SK-N-SH (cell line): ENCODE measurements around the gene DENND2A. TPM values are rescaled to one million over a fixed set of nuclear protein-coding genes. Genes with fewer than 3 reads are reported as not detected.

Source experiments
- CTCF ChIA-PET: fragments of 300-600, 350-600 bp; formaldehyde crosslinking; extraction: SDS; loops from one replicate; lab custom pipeline; 2021; lab: Yijun Ruan, JAX
- POLR2A ChIA-PET: fragments of 350-600 bp; sonication (Branson Sonifier 250); formaldehyde crosslinking; extraction: SDS; loops from one replicate; lab custom pipeline; 2020; ENCODE audit warnings: antibody characterized with exemption, inconsistent platforms; lab: Yijun Ruan, JAX
- DNase-seq: peaks from one replicate; pipeline ENCODE4 v3.0.0; 2012
- H2AFZ ChIP-seq: fragments of 200-600 bp; sonication (generic); 2 replicates; pipeline ENCODE4 v1.8.1; 2016; ENCODE audit warnings: antibody characterized with exemption, mild to moderate bottlenecking, low read depth
- H3F3A ChIP-seq: fragments of 200-600 bp; sonication (generic); replicated peaks from 2 replicates; pipeline ENCODE3; 2016; ENCODE audit warnings: antibody characterized with exemption, mild to moderate bottlenecking; ENCODE audit not compliant: insufficient read depth
- H3K27ac ChIP-seq, 2 experiments: fragments of 200-500 bp in 1 of 2; fragments of 200-600 bp in 1 of 2; sonication (Bioruptor generic) in 1 of 2; sonication (generic), shearing (Covaris generic) in 1 of 2; 2 replicates each; pipeline versions ENCODE4 v1.5.1 to v1.6.1; 2014 to 2016; ENCODE audit warnings: low read depth in 2 of 2, inconsistent platforms in 1 of 2, low read length in 1 of 2, mild to moderate bottlenecking in 1 of 2, mixed read lengths in 1 of 2
- H3K27me3 ChIP-seq: fragments of 200-600 bp; sonication (generic), shearing (Covaris generic); 2 replicates; pipeline ENCODE4 v1.6.1; 2016; ENCODE audit warnings: mixed run types; ENCODE audit not compliant: insufficient read depth
- H3K36me3 ChIP-seq, 2 experiments: fragments of 200-500 bp in 1 of 2; fragments of 200-600 bp in 1 of 2; sonication (Bioruptor generic) in 1 of 2; sonication (generic) in 1 of 2; replicated peaks in 1 of 2; 2 replicates each; pipeline versions ENCODE3 to v1.5.1; 2014 to 2016; ENCODE audit warnings: low read length in 1 of 2, mild to moderate bottlenecking in 1 of 2; ENCODE audit not compliant: insufficient read depth in 2 of 2, control insufficient read depth in 1 of 2
- H3K4me1 ChIP-seq, 2 experiments: fragments of 200-500 bp in 1 of 2; fragments of 200-600 bp in 1 of 2; sonication (Bioruptor generic) in 1 of 2; sonication (generic), shearing (Covaris generic) in 1 of 2; 2 replicates each; pipeline versions ENCODE4 v1.5.1 to v1.6.1; 2014 to 2016; ENCODE audit warnings: low read depth in 1 of 2, low read length in 1 of 2, mixed run types in 1 of 2; ENCODE audit not compliant: insufficient read depth in 2 of 2, control insufficient read depth in 1 of 2
- H3K4me2 ChIP-seq: fragments of 200-600 bp; sonication (generic), shearing (Covaris generic); 2 replicates; pipeline ENCODE4 v1.6.1; 2017; ENCODE audit warnings: mixed run types
- H3K4me3 ChIP-seq, 2 experiments: fragments of 200-500 bp in 1 of 2; fragments of 200-600 bp in 1 of 2; sonication (Bioruptor generic) in 1 of 2; sonication (generic), shearing (Covaris generic) in 1 of 2; 2 replicates each; pipeline versions ENCODE4 v1.5.1 to v1.8.1; 2014 to 2016; ENCODE audit warnings: low read depth in 2 of 2, inconsistent platforms in 1 of 2, low read length in 1 of 2, mild to moderate bottlenecking in 1 of 2, mixed read lengths in 1 of 2, moderate library complexity in 1 of 2
- H3K79me2 ChIP-seq: fragments of 200-600 bp; sonication (generic); 2 replicates; pipeline ENCODE4 v1.8.1; 2017; ENCODE audit warnings: mild to moderate bottlenecking; ENCODE audit not compliant: insufficient read depth
- H3K9ac ChIP-seq: fragments of 200-600 bp; sonication (generic); 2 replicates; pipeline ENCODE4 v1.6.1; 2017; ENCODE audit warnings: mixed run types
- H3K9me2 ChIP-seq: fragments of 200-600 bp; sonication (generic); 2 replicates; pipeline ENCODE4 v1.6.1; 2017; ENCODE audit warnings: mixed run types
- H3K9me3 ChIP-seq: fragments of 200-600 bp; sonication (generic); 2 replicates; pipeline ENCODE4 v1.6.1; 2017; ENCODE audit warnings: mixed run types, mild to moderate bottlenecking, moderate library complexity
- H4K20me1 ChIP-seq: fragments of 200-600 bp; sonication (generic); 2 replicates; pipeline ENCODE4 v1.6.1; 2017; ENCODE audit warnings: mild to moderate bottlenecking, mixed run types; ENCODE audit not compliant: insufficient read depth
- CHD2 ChIP-seq: fragments of 150-350 bp; IDR thresholded peaks from 2 replicates; pipeline ENCODE4 v1.6.1; 2018; ENCODE audit warnings: low read length; ENCODE audit not compliant: partially characterized antibody
- EP300 ChIP-seq, 2 experiments: IDR thresholded peaks; 2 replicates each; pipeline versions ENCODE4 v1.4.0 to v1.6.1; 2012; ENCODE audit warnings: borderline replicate concordance in 1 of 2, low read depth in 1 of 2, low read length in 1 of 2
- EZH2phosphoT487 ChIP-seq: fragments of 200-600 bp; sonication (generic); IDR thresholded peaks from 2 replicates; pipeline ENCODE4 v1.6.1; 2017; ENCODE audit warnings: low read depth, mixed run types, mild to moderate bottlenecking, antibody characterized with exemption, moderate library complexity, borderline replicate concordance
- FOSL2 ChIP-seq: IDR thresholded peaks from 2 replicates; pipeline ENCODE4 v1.4.0; 2012; ENCODE audit warnings: low read depth, mild to moderate bottlenecking, moderate library complexity, borderline replicate concordance
- JUND ChIP-seq: IDR thresholded peaks from 2 replicates; pipeline ENCODE4 v1.4.0; 2012
- MXI1 ChIP-seq: IDR thresholded peaks from 2 replicates; pipeline ENCODE4 v1.6.1; 2012; ENCODE audit warnings: mild to moderate bottlenecking, low read depth, low read length, improper control_type of control experiment
- NRF1 ChIP-seq: IDR thresholded peaks from 2 replicates; pipeline ENCODE4 v1.6.1; 2012; ENCODE audit warnings: low read depth, mild to moderate bottlenecking, low read length
- RAD21 ChIP-seq: IDR thresholded peaks from 2 replicates; pipeline ENCODE4 v1.6.1; 2012; ENCODE audit warnings: mild to moderate bottlenecking, low read length
- RCOR1 ChIP-seq: fragments of 150-350 bp; IDR thresholded peaks from 2 replicates; pipeline ENCODE4 v1.6.1; 2017; ENCODE audit warnings: antibody characterized with exemption, low read length
- RFX5 ChIP-seq: IDR thresholded peaks from 2 replicates; pipeline ENCODE4 v1.6.1; 2012; ENCODE audit warnings: mild to moderate bottlenecking, improper control_type of control experiment, low read length
- RXRA ChIP-seq: IDR thresholded peaks from 2 replicates; pipeline ENCODE4 v1.4.0; 2012; ENCODE audit warnings: low read depth, mild to moderate bottlenecking, borderline replicate concordance
- SIN3A ChIP-seq: IDR thresholded peaks from 2 replicates; pipeline ENCODE4 v1.6.1; 2012; ENCODE audit warnings: low read depth, mild to moderate bottlenecking, low read length, moderate library complexity, borderline replicate concordance
- SMC3 ChIP-seq: IDR thresholded peaks from 2 replicates; pipeline ENCODE4 v1.6.1; 2012; ENCODE audit warnings: low read depth, low read length, improper control_type of control experiment
- WGBS: methylation state at CpG from one replicate; pipeline ENCODE4 v1.1.6; 2017; ENCODE audit warnings: low lambda C conversion rate; 5-methylcytosine and 5-hydroxymethylcytosine counted together
- polyA plus RNA-seq, 3 experiments: library from polyadenylated mRNA; depleted of rRNA; stranded (reverse); fragments of >200 nt; gene quantifications; 2 replicates each; pipeline ENCODE4 v1.2.3, GENCODE V29; 2012
- TF ChIP-seq, protein P1 (sequence below): IDR thresholded peaks from 2 replicates; pipeline ENCODE4 v1.4.0; 2012; ENCODE audit warnings: low read depth
- TF ChIP-seq, protein P2 (sequence below): fragments of 200-600 bp; sonication (generic); IDR thresholded peaks from 2 replicates; pipeline ENCODE4 v1.6.1; 2017; ENCODE audit warnings: antibody characterized with exemption, mild to moderate bottlenecking, moderate library complexity
- TF ChIP-seq, protein P3 (sequence below): fragments of 150-350 bp; IDR thresholded peaks from 2 replicates; pipeline ENCODE4 v1.6.1; 2017; ENCODE audit warnings: antibody characterized with exemption, low read length, low read depth, borderline replicate concordance

DENND2A gene
- polyA plus RNA-seq, 1 of the 3 experiments (the other 2 are of a cell fraction), result 3.5 TPM

DNA sequence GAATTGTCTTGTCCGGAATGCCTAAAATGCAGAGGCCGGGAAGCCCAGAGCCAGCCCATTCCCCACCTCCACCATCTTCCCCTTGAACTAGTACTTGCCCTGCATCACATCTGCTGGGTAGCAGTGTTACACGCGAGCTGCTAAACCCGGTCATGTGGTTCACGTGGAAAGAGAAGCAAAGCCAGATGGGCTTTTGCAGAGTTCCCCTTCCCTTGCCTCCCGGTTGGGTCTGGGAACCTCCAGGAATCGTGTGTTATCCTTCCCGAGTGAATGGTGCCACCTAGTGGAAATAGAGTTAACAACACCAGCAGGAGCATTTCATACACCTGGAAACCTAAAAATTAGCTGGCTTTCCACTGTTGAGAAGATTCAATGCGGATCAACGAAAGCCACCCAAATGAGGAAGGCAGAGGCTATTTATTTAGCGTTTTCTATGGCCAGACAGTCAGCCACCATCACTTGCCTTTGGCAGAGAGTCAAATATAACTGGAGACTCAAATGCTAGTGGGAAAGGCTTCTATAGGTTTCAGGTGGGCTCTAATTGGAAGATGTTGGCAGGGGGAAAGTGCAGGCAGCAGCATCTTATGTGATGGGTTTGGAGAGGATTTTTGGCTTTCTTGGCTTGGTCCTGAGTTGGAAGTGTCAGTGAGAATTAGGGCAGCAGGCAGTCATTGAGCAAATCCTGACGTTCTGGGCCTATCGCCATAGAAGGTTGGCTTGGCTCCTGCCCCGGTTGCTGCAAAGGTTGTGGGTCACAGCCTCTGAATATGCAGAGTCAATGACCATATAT is 12.9 kb upstream of the DENND2A start:
- WGBS, result 30% methylated on average over 15 of the region's 15 CpGs
- Histone ChIP-seq H3K4me1 (peaks cover 0 to 3% of the 10 kb centered on the region in 2 experiments; a peak in 1 of 4 replicates), H3K9ac (no peak overlapping the region), H3K36me3 (no peaks in the 10 kb centered on the region), H3K9me3 (no peaks in the 10 kb centered on the region), H3K79me2 (no peaks in the 10 kb centered on the region), H3K9me2 (no peaks in the 10 kb centered on the region), H2AFZ (peak overlapping the region; percentile 34; the same call in 1 of the 2 replicates), H3K27me3 (0 out of 2 replicates have a peak, but pooled peaks cover 7% of the 10 kb centered on the region), H3K4me3 (no peak overlapping the region), H4K20me1 (no peaks in the 10 kb centered on the region), H3K27ac (no peak overlapping the region), H3K4me2 (no peak overlapping the region), H3F3A (no peaks in the 10 kb centered on the region)
- DNase-seq, result peak; percentile 87
- CTCF ChIA-PET, result interaction anchor here (0.5 to 20.3 kb wide), 109 partner anchors 8 to 1001 kb away, joined by 3 to 433 read pairs (median 4); partner anchors contain the start of genes ADCK2, DENND2A, KDM7A and MKRN1
- POLR2A ChIA-PET, result interaction anchor here (0.8 kb wide), 1 partner anchor 135 kb away, joined by 3 read pairs; no protein-coding TSS in a partner anchor
- TF ChIP-seq, protein P1, sequence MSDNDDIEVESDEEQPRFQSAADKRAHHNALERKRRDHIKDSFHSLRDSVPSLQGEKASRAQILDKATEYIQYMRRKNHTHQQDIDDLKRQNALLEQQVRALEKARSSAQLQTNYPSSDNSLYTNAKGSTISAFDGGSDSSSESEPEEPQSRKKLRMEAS, result no peak
- TF ChIP-seq JUND (no peak), MXI1 (peak; percentile 86), EZH2phosphoT487 (no peak), EP300 (IDR thresholded peaks at IDR 0.05; ENCODE audit: borderline replicate concordance in 1 of 2, low read depth in 1 of 2, low read length in 1 of 2) (peak in 1 of 2 experiments; percentile 18; a peak in 1 of 4 replicates), SMC3 (peak; percentile 100), NRF1 (peak; percentile 33; the same call in 1 of the 2 replicates), RCOR1 (peak; percentile 44; the same call in 1 of the 2 replicates), CHD2 (peak; percentile 71), RFX5 (0 out of 2 replicates have a peak, but pooled peaks have one; percentile 64), RAD21 (peak; percentile 100), SIN3A (no peak), FOSL2 (no peak)
- TF ChIP-seq, protein P2, sequence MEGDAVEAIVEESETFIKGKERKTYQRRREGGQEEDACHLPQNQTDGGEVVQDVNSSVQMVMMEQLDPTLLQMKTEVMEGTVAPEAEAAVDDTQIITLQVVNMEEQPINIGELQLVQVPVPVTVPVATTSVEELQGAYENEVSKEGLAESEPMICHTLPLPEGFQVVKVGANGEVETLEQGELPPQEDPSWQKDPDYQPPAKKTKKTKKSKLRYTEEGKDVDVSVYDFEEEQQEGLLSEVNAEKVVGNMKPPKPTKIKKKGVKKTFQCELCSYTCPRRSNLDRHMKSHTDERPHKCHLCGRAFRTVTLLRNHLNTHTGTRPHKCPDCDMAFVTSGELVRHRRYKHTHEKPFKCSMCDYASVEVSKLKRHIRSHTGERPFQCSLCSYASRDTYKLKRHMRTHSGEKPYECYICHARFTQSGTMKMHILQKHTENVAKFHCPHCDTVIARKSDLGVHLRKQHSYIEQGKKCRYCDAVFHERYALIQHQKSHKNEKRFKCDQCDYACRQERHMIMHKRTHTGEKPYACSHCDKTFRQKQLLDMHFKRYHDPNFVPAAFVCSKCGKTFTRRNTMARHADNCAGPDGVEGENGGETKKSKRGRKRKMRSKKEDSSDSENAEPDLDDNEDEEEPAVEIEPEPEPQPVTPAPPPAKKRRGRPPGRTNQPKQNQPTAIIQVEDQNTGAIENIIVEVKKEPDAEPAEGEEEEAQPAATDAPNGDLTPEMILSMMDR, result peak; percentile 98

DNA sequence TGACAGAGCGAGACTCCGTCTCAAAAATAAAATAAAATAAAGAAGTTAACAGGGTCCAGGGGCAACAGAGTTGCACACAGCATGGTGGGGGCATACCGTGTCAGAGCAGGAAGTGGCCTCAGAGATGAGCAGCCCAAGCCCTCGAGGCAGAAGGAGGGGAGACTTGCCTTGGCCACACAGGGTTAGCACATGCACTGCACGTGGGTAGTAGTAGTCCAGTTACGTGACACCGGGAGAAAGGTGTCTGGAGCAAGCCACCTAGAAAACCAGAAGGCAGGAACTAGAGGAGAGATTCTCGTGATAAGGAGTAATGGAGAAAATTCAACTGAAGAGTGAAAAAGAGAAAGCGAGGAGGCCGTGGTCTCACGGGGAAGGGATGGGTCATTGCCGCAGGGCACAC is 9.8 kb upstream of the DENND2A start:
- Histone ChIP-seq H3K27ac (no peak overlapping the region), H3K4me2 (no peak overlapping the region), H3K4me3 (no peak overlapping the region), H2AFZ (no peak overlapping the region), H4K20me1 (no peaks in the 10 kb centered on the region), H3K9me2 (no peaks in the 10 kb centered on the region), H3K9ac (no peak overlapping the region), H3K9me3 (no peaks in the 10 kb centered on the region), H3K27me3 (no peaks in the 10 kb centered on the region), H3F3A (peaks cover 7% of the 10 kb centered on the region), H3K4me1 (peaks cover 0 to 14% of the 10 kb centered on the region in 2 experiments; a peak in 2 of 4 replicates), H3K36me3 (no peaks in the 10 kb centered on the region), H3K79me2 (no peaks in the 10 kb centered on the region)
- ChIA-PET POLR2A (no interaction called here), CTCF (interaction anchor here (20.3 kb wide), 1 partner anchor 133 kb away, joined by 433 read pairs; no protein-coding TSS in a partner anchor)
- DNase-seq, result no peak
- WGBS, result 90% methylated on average over 12 of the region's 12 CpGs
- TF ChIP-seq EP300 (IDR thresholded peaks at IDR 0.05; ENCODE audit: borderline replicate concordance in 1 of 2, low read depth in 1 of 2, low read length in 1 of 2), result no peak
- no peak for TF ChIP-seq RXRA
- TF ChIP-seq, protein P3, sequence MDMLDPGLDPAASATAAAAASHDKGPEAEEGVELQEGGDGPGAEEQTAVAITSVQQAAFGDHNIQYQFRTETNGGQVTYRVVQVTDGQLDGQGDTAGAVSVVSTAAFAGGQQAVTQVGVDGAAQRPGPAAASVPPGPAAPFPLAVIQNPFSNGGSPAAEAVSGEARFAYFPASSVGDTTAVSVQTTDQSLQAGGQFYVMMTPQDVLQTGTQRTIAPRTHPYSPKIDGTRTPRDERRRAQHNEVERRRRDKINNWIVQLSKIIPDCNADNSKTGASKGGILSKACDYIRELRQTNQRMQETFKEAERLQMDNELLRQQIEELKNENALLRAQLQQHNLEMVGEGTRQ, result no peak
- TF ChIP-seq, all 33 proteins: peak for 0
